Activated CD4-positive, alpha-beta T cell treated with anti-CD3 and anti-CD28 coated beads, Interleukin-2, amount 10 ng/mL, durations not matched to agents 24 days and 14 days (primary cell): ENCODE data around the gene EYA3. TPM values are rescaled to one million over a fixed set of nuclear protein-coding genes. Genes with fewer than 3 reads are reported as not detected.
A peak's percentile ranks its signal among the peaks of the same experiment; 100 is the strongest.

ENCODE experiments used
- DNase-seq: peaks from one replicate; pipeline ENCODE4 v3.0.0; 2022
- H3K27ac Mint-ChIP-seq: one replicate; pipeline ENCODE4 v1.8.0; 2022; ENCODE audit warnings: mild to moderate bottlenecking, mixed read lengths
- H3K27me3 Mint-ChIP-seq: one replicate; pipeline ENCODE4 v1.8.0; 2022; ENCODE audit warnings: mixed read lengths
- H3K36me3 Mint-ChIP-seq: one replicate; pipeline ENCODE4 v1.8.0; 2022; ENCODE audit warnings: low read depth, mild to moderate bottlenecking, mixed read lengths
- H3K4me1 Mint-ChIP-seq: one replicate; pipeline ENCODE4 v1.8.0; 2021; ENCODE audit warnings: mixed read lengths
- H3K4me3 Mint-ChIP-seq: one replicate; pipeline ENCODE4 v1.8.0; 2022; ENCODE audit warnings: mild to moderate bottlenecking, moderate library complexity, mixed read lengths
- H3K9me3 Mint-ChIP-seq: one replicate; pipeline ENCODE4 v1.8.0; 2021; ENCODE audit warnings: mixed read lengths
- intact Hi-C: fragments of 100-400 bp; cut with micrococcal nuclease; formaldehyde crosslinking; loops from one replicate; pipeline ENCODE4 v1.15.1; 2023
- total RNA-seq: library from RNA; stranded (reverse); gene quantifications from 2 replicates; pipeline ENCODE4 v1.2.3, GENCODE V29; 2022

EYA3 gene
- total RNA-seq, 1 donor from 2014 or later, result 34.7 TPM

DNA sequence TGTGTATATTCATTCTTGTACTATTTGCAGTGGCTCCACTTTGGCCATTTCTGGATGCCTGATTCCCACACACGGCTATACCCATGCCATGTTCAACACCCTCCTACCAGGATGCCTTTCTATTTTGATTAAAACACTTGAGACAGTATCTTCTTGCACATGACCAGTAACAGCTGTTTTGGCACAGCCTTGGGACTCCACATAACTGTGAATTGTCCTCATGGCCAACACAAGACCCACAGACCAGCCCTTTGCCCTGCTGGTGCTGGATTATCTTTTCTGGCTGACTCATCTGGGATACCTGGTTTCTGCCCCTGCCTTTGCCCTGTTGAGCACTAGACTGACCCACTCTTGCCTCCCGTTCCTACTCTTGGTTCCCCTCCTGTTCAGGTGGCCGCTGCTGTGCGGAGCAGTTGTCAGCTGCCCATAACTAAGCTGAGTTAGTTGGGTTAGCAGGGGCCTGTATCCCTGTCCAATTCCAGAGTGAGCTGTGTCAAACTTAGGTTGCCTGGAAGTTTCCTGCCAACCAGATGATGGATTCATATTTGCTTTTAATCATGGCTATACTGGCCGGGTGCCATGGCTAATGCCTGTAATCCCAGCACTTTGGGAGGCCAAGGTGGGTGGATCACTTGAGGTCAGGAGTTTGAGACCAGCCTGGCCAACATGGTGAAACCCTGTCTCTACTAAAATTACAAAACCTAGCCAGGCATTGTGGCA, 10.8 kb upstream of the EYA3 start:
- Mint-ChIP-seq H3K27me3 (peaks cover 30% of the 10 kb centered on the region), H3K36me3 (no peaks in the 10 kb centered on the region), H3K9me3 (peaks cover 5% of the 10 kb centered on the region), H3K4me3 (no peak overlapping the region), H3K4me1 (peaks cover 5% of the 10 kb centered on the region), H3K27ac (no peak overlapping the region)
- DNase-seq, result no peak
- intact Hi-C loops, result no loop called here

DNA sequence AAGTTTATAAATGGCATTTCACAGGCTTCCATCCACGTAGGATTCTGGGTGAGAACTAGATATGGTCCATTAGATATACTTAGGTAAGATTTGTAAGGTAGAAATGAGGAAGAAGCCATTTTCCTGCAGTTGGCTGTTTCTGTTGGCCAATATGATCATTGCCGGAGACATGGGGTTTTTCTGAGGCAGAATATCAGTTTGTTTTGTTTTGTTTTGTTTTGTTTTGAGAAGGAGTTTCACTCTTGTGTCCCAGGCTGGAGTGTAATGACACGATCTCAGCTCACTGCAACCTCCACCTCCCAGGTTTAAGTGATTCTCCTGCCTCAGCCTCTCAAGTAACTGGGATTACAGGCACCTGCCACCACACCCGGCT, 8.7 kb upstream of the EYA3 start:
- Mint-ChIP-seq H3K4me3 (no peak overlapping the region), H3K4me1 (peaks cover 5% of the 10 kb centered on the region), H3K27ac (no peak overlapping the region), H3K36me3 (no peaks in the 10 kb centered on the region), H3K27me3 (peaks cover 33% of the 10 kb centered on the region), H3K9me3 (peaks cover 5% of the 10 kb centered on the region)
- no peak for DNase-seq
- intact Hi-C loops, result no loop called here

DNA sequence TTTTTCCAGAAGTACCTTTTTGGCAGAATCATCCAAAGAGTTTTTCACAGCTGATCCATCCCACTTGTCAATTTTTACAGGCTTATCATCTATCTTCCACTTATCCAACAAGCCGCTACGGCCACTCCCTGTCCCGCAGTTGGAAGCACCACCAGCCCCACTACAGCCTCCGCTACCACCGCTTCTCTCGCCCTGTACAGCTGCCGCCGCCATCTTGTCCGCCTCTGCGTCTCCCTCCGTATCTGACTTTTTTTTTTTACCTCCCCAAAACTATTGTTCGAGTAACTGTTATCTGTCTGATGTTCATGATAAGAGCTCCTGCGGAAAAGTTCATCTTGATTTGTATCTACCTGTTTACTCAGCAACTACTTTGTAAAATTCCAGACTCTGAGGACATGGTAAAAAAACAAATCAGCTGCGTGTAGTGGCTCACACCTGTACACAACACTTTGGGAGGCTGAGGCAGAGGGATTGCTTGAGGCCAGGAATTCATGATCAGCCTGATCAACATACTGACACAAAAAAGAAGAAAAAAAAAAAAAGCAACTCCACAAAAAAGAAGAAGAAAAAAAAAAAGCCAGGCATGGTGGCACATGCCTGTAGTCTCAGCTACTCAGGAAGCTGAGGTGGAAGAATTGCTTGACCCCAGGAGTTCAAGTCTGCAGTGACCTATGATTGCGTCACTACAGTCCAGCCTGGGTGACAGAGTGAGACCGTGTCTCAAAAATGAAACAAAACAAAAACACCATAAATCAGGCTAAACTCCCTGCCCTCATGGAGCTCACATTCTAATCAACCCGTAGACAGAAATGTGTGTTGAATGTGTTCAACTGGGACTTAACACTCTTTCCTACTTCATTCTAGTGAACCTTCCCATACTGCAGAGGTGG, 8.0 kb upstream of the EYA3 start:
- Mint-ChIP-seq H3K36me3 (no peaks in the 10 kb centered on the region), H3K4me1 (peaks cover 5% of the 10 kb centered on the region), H3K9me3 (peaks cover 5% of the 10 kb centered on the region), H3K4me3 (peak overlapping the region; percentile 5), H3K27me3 (peaks cover 33% of the 10 kb centered on the region), H3K27ac (no peak overlapping the region)
- intact Hi-C loops, result no loop called here
- peak; percentile 37 for DNase-seq

DNA sequence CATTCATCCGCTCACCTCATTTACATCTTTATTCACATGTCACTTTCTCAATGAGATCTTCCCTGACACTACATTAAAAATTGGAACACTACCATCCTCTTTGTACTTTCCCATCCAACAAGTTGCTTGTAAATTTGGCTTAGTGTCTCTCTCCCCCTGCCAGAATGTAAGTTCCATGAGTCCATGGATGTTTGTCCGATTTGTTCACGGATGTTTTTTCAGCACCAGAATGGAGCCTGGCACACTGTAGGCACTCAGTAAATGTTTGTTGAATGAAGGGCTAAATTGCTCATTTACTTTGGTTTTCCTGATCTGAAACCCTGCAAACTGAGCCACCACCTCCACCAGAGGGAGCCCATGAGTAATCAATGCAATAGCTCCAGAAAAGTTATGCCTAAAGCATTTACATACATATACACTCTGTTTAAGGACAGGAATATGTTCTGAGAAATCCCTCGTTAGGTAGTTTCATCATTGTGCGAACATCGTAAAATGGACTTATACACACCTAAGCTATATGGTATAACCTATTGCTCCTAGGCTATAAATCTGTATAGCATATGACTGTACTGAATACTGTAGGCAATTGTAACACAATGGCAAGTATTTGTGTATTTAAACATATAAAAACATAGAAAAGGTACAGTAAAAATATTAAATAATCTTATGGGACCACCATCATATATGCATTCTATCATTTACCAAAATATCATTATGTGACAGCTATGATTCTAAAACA, 2.8 kb upstream of the EYA3 start:
- H3K27me3 Mint-ChIP-seq, result peaks cover 22% of the 10 kb centered on the region
- intact Hi-C loops, result loop anchor here (1.0 kb wide), 2 partner anchors 78 to 118 kb away; no protein-coding TSS in a partner anchor
- H3K36me3 Mint-ChIP-seq, result no peaks in the 10 kb centered on the region
- peaks cover 19% of the 10 kb centered on the region for H3K4me1 Mint-ChIP-seq
- H3K4me3 Mint-ChIP-seq, result peak overlapping the region; percentile 2
- H3K9me3 Mint-ChIP-seq, result peaks cover 1% of the 10 kb centered on the region
- H3K27ac Mint-ChIP-seq, result no peak overlapping the region
- peak; percentile 95 for DNase-seq

DNA sequence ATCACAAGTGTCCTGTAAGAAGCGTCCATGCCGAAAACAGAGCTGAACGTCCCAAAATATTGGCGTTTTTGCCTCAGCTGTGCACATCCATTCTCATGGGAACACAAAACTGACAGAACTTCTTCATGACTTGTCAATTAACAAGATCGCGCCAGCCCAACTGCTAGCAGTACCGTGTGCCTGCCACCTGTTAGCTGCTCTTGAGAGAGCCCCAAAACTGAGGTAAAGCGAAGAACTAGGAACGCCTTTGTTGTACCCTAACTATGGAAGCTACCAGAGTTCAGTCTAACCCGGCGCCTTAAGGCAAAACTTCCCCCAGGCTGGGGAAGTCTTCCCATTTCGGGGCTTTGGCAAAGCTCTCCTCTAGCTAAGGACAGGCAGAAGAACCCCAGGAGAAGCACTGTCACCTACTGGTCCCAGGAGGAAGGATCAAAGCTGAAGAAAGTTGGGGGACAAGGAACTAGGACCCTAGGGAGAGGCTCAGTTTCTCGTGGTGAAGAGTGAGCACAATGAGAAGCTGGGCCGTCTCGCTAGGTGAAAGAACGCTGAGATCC, 719 bp downstream of the EYA3 start:
- peak; percentile 75 for DNase-seq
- Mint-ChIP-seq H3K4me3 (peak overlapping the region; percentile 98), H3K27me3 (peaks cover 2% of the 10 kb centered on the region), H3K27ac (peak overlapping the region; percentile 96), H3K9me3 (no peaks in the 10 kb centered on the region), H3K36me3 (peaks cover 6% of the 10 kb centered on the region), H3K4me1 (peaks cover 21% of the 10 kb centered on the region)
- intact Hi-C loops, result loop anchor here (1.0 to 10.0 kb wide), 3 partner anchors 31 to 223 kb away; no protein-coding TSS in a partner anchor

DNA sequence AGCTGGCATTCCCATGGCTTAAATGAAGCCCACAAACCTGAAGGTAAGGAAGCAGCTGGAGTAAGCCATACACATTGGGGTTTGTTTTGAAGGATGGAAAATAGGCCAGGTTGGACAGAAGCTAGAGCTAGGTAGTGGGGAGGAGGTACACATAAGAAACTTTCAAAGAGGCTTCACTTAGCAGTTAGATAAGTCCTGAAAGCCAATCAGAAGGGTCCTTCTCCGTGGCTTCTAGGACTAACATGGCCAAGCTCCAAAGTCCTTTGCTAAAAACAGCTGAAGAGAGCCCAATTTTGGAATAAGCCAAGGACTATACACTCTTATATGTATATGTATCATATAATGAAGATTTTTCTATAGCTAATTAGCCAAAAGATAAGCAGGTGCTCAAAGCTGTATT, 1.8 kb downstream of the EYA3 start:
- peak; percentile 53 for DNase-seq
- H3K4me1 Mint-ChIP-seq, result peaks cover 21% of the 10 kb centered on the region
- H3K27me3 Mint-ChIP-seq, result no peaks in the 10 kb centered on the region
- peaks cover 6% of the 10 kb centered on the region for H3K36me3 Mint-ChIP-seq
- H3K4me3 Mint-ChIP-seq, result peak overlapping the region; percentile 98
- H3K27ac Mint-ChIP-seq, result no peak overlapping the region
- H3K9me3 Mint-ChIP-seq, result no peaks in the 10 kb centered on the region
- intact Hi-C loops, result loop anchor here (10.0 kb wide), 1 partner anchor 222 kb away; no protein-coding TSS in a partner anchor

DNA sequence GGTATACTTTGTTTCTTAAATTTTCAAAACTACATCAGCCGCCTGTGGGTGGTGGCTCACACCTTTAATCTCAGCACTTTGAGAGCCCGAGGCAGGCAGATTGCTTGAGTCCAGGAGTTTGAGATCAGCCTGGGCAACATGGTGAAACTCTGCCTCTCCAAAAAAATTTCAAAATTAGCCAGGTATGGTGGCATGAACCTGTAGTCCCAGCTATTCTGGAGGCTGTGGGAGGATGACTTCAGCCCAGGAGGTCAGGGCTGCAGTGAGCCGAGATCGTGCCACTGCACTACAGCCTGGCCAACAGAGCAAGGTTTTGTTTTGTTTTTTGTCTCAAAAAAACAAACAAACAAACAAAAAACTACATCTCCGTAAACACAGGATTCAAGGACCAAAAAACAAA, 3.3 kb downstream of the EYA3 start:
- H3K36me3 Mint-ChIP-seq, result peaks cover 9% of the 10 kb centered on the region
- peaks cover 16% of the 10 kb centered on the region for H3K4me1 Mint-ChIP-seq
- DNase-seq, result peak; percentile 33
- no peaks in the 10 kb centered on the region for H3K9me3 Mint-ChIP-seq
- no peak overlapping the region for H3K27ac Mint-ChIP-seq
- H3K4me3 Mint-ChIP-seq, result no peak overlapping the region
- no peaks in the 10 kb centered on the region for H3K27me3 Mint-ChIP-seq
- intact Hi-C loops, result loop anchor here (10.0 kb wide), 1 partner anchor 220 kb away; no protein-coding TSS in a partner anchor

DNA sequence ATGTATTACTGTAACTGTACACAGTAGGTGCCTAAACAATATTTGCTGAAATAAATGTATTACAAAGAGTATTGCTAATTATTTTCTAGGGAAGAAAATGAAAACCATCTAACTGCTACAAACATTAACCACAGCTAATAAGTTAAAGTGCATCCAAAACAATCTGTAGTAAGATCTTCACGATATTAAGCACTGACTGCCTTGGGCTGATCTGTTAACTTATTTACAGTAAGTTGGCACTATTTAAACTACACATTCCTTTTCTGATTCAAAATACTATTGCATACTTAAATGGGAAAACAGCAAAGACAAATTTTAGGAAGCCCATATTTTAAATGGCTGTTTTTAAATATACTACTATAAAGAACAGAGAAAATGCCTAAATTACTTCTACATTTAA, 4.5 kb downstream of the EYA3 start:
- no peak overlapping the region for H3K4me3 Mint-ChIP-seq
- intact Hi-C loops, result loop anchor here (10.0 kb wide), 1 partner anchor 219 kb away; no protein-coding TSS in a partner anchor

DNA sequence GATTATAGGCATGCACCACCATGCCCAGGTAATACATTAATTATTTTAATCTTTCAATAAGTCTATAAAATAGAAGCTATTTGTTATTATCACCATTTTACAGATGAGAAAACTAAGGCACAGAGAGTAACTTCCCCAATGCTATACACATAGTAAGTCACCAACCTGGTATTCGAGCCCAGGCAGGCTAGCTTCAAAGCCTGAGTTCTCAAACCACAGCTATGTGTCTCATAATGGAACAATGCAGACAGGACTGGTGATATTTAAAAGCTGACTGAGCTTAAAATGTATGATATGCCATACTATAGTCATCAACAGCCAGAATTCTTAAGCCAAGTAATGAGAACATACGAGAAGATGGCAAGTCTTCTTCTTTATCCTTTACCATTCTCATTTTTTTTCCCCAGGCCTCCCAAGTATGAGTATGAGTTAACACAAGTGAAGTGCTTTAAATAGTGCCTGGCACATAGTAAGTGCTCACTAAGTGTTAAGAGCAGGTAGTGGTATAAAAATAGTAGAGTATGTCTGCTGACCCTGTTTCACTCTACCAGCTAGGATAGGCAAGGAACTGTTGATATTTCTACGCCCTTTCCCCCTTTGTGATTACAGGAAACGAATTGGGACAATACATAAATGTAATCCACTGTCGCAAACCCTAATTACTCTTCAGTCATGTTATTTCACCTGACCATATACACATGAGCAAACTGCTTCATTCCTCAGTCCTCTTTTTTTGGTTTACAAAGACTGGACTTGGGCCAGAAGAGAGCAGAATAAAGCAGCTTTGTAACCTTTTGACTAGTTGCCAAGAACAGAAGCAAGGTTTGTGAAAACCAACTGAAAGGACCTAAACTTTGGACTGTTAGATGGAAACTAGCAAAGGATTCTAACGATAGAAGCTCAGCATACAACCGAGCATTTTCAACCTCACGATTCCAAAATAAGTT, 9.5 kb downstream of the EYA3 start:
- intact Hi-C loops, result no loop called here
- H3K4me1 Mint-ChIP-seq, result peaks cover 16% of the 10 kb centered on the region
- no peaks in the 10 kb centered on the region for H3K27me3 Mint-ChIP-seq
- H3K9me3 Mint-ChIP-seq, result no peaks in the 10 kb centered on the region
- peaks cover 21% of the 10 kb centered on the region for H3K36me3 Mint-ChIP-seq
- H3K4me3 Mint-ChIP-seq, result no peak overlapping the region
- H3K27ac Mint-ChIP-seq, result no peak overlapping the region
- DNase-seq, result no peak

More for the DNA sequence above, 4.5 kb downstream of the EYA3 start:
- H3K9me3 Mint-ChIP-seq, result no peaks in the 10 kb centered on the region
- H3K27ac Mint-ChIP-seq, result no peak overlapping the region
- H3K36me3 Mint-ChIP-seq, result peaks cover 20% of the 10 kb centered on the region
- DNase-seq, result no peak
- H3K4me1 Mint-ChIP-seq, result peaks cover 17% of the 10 kb centered on the region
- no peaks in the 10 kb centered on the region for H3K27me3 Mint-ChIP-seq

DNA sequence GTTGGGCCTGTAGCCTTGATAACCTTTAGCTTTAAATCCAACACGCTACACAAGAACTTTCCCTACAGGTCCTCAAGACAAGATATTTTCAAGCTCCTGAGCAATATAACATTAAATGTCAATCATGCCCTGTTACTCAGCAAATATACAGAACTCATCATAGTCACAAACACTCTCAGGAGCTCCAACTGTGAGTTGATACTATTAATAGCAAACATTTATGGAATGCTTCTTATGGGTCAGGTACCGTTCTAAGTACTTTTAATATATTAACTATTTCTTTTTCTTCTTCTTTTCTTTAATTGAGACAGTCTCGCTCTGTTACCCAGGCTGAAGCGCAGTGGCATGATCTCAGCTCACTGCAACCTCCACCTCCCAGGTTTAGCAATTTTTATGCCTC, 10.1 kb downstream of the EYA3 start:
- intact Hi-C loops, result no loop called here
- Mint-ChIP-seq H3K36me3 (peaks cover 21% of the 10 kb centered on the region), H3K9me3 (no peaks in the 10 kb centered on the region), H3K27ac (no peak overlapping the region), H3K4me3 (no peak overlapping the region), H3K4me1 (peaks cover 16% of the 10 kb centered on the region), H3K27me3 (no peaks in the 10 kb centered on the region)
- DNase-seq, result no peak

DNA sequence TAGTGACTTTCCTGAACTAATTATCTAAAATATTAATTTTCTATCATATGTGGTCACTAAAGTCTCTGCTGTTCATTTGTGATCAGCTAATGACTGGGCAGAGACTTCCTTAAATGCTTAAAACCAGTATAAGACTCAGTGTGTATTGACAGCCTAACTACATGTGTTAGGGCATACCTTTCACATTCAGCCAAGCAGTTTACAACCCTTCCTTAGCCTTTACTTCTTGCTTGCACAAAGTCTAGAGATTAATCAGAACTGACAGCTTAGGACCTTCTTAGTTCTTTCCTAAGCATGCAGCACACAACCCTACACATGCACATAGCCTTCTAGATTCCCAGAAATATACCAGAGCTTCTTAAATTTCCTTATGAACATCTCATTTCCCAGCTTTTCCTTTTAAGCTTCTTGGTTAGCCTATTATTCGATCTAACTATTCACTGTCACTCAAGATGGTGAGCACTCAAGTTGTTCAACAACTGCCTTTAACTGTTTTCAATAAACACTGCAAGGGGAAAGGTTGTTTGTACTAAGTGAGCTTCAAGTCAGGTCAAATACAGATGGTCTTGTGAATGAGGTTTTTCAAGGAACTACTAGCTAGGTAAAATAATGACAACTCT, 13.4 kb downstream of the EYA3 start:
- peaks cover 17% of the 10 kb centered on the region for H3K36me3 Mint-ChIP-seq
- H3K4me3 Mint-ChIP-seq, result no peak overlapping the region
- H3K27ac Mint-ChIP-seq, result no peak overlapping the region
- intact Hi-C loops, result no loop called here
- no peak for DNase-seq
- H3K9me3 Mint-ChIP-seq, result no peaks in the 10 kb centered on the region
- H3K27me3 Mint-ChIP-seq, result no peaks in the 10 kb centered on the region
- H3K4me1 Mint-ChIP-seq, result peaks cover 19% of the 10 kb centered on the region

DNA sequence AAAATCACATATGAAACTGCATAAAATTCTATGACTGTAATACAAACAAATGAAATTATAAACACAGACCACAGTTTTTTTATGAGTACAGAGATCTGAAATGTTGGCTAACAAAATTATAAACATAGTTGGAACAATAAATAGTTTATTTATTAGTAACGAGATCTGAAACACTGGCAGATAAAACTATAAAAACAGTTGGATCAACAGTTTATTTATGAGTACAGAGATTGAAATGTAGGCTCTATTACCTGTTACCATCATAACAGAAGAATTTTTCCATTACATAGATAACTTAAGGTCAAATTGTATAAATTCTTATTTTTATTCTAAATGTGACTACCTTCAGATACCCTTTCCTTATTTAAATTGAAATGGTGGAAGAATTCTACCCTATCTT, 14.5 kb downstream of the EYA3 start:
- H3K27ac Mint-ChIP-seq, result no peak overlapping the region
- H3K36me3 Mint-ChIP-seq, result peaks cover 11% of the 10 kb centered on the region
- no peak for DNase-seq
- H3K4me3 Mint-ChIP-seq, result no peak overlapping the region
- no peaks in the 10 kb centered on the region for H3K27me3 Mint-ChIP-seq
- H3K9me3 Mint-ChIP-seq, result no peaks in the 10 kb centered on the region
- intact Hi-C loops, result no loop called here
- H3K4me1 Mint-ChIP-seq, result peaks cover 19% of the 10 kb centered on the region
